GM18907 (cell line): ENCODE data around the gene WIF1.

Experiments used
- ATAC-seq: cut with Tn5 transposase; IDR thresholded peaks from one replicate; pipeline ENCODE4 v1.9.1; 2021; ENCODE audit warnings: mild to moderate bottlenecking, moderate library complexity; ENCODE audit not compliant: unreplicated experiment

The WIF1 gene

DNA sequence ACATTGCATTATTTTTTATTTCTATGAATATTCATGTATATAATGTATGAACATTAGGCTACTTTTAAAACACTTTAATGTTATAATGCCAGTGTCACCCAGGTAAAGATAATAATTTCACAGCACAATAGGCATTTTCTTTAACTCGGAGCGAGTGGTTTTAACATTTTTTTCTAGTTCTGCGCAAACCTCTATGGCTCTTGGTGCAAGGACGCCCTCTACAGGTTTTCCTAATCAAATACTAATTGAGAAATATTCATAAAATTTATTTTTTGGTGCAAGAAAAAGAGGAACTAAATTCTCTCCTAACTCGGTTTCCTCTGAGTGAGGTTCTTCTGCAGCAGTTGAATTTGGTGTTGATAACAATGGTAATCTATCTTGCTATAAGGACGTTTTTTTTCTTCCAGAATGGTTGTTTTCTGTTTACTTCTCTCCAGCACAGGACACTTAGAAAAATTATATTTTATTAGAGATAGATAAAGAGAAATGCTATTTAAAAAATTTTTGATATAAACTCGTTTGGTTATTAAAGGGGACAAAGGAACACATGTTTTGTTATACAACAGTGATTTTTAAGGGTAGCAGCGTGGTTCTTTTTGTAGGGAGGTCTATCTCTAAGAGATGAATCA is 2.4 kb upstream of the WIF1 start:
- ATAC-seq = no peak

- ATAC-seq = no peak
These were observed 1.6 kb upstream of the WIF1 start for GRCh38 chr12:65122703-65123102.

DNA sequence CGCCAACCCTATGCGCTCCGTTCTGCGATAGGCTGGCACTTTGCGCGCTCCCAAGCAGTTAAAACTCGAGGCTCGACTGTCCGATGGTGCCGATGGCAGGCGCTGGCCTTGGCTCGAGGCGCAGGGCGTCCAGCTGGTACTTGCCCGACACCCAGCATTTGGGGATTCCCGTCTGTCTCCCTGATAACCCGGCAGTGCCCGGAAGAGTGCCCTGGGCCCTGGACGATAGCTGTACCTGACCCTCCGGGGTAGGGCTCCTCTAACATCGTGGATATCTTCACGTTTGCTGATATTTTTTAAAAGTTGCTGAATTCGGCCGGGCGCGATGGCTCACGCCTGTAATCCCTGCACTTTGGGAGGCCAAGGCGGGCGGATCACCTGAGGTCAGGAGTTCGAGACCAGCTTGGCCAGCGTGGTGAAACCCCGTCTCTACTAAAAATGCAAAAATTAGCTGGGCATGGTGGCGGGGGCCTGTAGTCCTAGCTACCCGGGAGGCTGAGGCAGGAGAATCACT is 908 bp upstream of the WIF1 start:
- ATAC-seq = no peak

DNA sequence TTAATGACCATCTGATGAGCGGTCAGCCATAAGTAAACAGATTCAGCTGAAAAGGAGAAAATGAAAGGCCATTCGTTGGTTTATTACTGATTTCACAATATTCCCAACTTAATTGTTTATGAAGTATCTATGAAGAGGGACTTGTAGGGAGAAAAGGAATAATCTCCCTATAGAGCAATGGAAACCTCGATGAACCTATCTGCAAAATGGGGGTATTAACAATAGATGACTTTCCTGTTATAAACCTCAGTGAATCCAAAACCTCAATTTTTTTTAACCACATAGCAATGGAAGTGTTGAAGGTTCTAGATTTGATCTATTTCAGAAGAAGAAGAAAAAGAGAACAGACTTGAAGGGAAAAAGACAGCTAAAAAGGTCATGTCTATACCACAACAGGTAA is 2.0 kb downstream of the WIF1 start:
- ATAC-seq = no peak

GRCh38 chr12:65113621-65114035 is 7.5 kb downstream of the WIF1 start:
- ATAC-seq = no peak

- no peak for ATAC-seq
These were observed 14.2 kb downstream of the WIF1 start for GRCh38 chr12:65106948-65107347.

DNA sequence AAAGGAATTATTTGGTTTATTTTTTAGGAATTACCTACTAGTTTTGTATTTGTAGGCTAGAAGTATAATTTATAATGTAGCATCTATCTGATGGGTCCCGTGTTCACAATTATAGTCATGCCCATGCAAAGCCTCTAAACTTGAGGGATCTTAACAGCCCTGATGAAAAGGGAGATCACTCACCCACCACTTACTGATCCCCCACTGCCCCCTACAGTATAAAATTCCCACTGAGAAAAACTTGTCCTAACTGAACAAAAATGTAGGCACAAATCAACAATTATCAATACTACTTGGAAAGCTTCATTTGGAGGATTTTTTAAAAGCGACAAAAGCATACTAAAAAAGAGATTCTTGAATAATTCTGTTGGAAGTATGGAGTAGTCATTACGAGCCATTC is 21.0 kb downstream of the WIF1 start:
- no peak for ATAC-seq

GRCh38 chr12:65099182-65099581 is 21.9 kb downstream of the WIF1 start:
- no peak for ATAC-seq

DNA sequence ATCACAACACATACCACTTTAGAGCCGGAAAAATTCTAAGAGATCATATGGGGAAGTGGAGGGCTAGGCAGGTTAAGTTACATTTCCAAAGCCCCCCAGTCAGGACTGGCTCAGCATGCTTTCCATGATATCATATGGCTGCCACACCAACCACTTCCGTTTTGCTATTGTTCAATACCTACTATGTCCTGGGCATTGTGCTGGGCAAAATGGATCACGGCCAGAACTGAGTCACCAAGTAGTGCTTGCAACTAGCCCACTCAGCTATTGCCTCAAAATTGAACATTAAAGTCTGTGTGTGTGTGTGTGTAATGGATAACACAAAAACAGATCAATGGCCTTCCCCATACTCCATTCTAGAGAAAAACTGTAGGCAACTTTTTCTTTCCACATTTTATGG is 22.7 kb downstream of the WIF1 start:
- no peak for ATAC-seq

DNA sequence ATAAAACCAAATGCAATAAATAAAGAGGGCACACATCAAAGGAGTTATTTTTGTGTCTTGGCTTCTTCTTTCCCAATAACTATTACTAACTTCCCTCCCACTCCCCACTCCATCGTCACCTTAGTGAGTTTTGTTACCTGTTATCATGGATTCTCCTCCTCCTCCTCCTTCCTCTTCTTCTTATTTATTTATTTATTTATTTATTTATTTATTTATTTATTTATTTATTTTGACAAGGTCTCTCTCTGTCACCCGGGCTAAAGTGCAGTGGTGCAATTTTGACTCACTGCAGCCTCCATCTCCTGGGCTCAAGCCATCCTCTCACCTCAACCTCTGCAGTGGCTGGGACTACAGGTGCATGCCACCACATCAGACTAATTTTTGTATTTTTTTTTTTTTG is 26.4 kb downstream of the WIF1 start:
- no peak for ATAC-seq

DNA sequence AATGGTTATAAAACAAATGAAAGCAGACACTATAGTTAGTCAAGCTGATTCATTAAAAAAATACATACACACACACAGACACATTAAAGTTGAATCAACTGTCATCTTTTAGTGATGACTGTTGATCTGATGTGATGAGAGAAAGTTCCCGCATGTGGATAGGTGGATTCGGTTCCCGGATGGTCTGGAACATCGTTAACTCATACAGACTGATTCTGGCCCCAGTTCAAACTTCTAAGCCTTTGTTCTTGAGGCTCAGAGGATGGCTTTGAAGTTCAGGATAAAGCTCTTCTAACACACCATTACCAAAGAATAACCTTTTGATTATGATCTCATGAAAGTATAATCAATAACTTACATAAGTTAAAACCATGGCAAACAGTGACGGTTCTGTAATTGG is 27.5 kb downstream of the WIF1 start:
- no peak for ATAC-seq

DNA sequence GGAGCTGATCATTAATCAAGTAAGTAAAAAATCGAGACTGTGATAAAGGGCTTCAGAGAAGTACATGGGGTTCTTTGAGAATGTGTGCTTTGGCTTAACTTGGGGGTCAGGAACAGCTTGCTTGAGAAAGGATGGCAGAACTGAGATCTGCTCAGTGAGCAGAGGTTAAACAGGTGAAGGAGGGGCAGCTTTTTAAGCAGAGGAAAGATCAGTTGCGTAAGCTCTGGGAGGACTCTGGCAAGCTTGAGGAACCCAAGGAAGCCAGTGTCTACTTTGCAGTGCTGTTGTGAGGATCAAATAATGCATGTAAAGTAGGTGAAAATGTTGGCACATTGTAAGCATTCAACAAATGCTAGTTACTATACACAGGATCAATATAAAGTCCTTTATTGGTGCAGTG is 30.6 kb downstream of the WIF1 start:
- ATAC-seq = no peak

- ATAC-seq = no peak
These were observed 34.9 kb downstream of the WIF1 start for GRCh38 chr12:65086236-65086635.

DNA sequence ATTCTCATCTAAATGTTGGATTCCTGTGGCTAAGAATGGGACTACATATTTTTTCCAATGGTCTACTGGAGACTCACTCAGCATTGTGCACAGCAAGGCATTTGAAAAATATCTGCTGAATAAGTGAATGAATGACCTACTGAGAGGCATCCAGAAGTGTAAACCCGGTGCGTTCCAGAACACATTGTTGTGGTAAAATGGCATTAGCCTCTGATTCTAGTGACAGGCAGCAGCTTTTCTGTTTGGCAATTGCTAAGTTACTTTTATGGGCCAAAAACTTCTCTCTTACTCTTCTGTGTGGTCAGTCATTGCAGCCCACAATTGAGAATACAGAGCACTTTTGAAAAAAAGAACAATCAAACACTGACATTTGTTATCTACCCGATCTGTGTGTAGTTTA is 36.5 kb downstream of the WIF1 start:
- ATAC-seq = no peak

GRCh38 chr12:65083581-65083980 is 37.5 kb downstream of the WIF1 start:
- ATAC-seq = no peak

DNA sequence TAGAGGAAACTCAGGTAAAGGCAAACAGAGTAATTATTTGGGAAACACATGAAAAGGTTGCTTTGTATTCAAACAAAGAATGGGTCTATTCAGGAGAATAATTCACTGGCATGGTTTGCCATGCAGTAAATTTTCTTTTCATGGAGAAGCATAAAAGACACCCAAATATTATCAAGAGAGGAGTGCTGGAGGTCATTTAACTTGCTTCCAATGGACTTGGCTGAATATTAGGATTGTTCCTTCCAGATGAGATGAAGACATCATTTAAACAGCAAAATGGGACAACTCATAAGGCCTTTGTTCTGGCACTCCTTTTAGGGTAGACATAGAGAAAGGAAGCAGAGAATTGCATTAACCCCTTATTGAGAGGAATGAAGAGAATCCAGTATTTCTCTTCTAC is 38.7 kb downstream of the WIF1 start:
- no peak for ATAC-seq

DNA sequence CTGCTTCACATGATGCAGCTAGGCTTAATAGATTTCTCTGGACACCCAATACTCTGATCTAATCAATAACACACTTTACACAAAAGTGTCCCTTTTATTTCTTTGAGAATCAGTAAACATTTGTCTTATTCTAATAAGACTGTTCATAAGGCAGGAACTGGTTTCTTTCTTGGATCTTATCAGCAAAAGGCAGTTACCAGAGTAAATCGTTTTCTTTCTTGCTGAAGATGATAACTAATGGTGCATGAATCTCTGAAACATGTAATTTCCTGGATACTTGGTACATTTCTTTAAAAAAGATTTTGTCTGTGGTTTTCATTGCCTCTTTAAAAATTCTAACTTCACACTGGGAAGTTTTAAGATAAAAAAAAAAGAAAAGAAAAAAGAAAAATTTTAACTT is 39.6 kb downstream of the WIF1 start:
- no peak for ATAC-seq

GRCh38 chr12:65074932-65075331 is 46.2 kb downstream of the WIF1 start:
- no peak for ATAC-seq

DNA sequence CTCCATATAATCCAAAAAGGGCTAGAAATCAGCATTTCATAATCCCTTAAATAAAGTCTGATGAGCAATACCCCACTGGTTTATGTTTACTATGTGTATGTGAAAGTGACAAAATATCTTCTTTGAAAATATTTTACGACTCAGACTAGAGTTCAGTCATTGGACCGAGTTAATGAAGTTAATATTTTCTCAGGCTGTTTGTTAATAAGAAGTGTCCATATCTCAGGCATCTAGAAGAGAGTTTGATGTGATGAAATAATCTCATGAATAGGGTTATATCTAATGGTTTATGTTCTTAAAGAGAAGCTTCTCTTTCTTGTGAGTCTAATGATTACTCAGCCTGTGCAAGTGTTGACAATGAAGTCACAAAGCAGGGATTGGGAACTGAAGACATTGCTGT is 51.8 kb downstream of the WIF1 start:
- no peak for ATAC-seq

GRCh38 chr12:65067383-65067782 is 53.7 kb downstream of the WIF1 start:
- no peak for ATAC-seq

DNA sequence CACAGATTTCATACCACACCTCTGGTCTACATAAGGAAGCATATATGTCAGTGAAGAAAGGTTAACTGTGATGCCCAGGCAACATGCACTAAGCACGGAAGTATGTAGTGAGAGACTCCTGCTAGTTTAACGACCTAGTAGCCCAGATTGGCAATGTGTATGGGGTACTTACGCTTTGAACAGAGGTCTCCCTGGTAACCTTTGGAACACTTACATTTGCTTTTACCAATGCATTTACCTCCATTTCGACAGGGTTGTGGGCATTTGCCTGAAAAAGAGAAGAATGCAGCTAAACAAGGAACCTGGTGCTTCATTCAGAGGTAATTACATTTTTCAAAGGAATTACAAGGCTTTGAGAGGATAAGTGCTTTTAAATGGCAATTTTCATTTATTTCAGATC is 65.2 kb downstream of the WIF1 start:
- no peak for ATAC-seq

DNA sequence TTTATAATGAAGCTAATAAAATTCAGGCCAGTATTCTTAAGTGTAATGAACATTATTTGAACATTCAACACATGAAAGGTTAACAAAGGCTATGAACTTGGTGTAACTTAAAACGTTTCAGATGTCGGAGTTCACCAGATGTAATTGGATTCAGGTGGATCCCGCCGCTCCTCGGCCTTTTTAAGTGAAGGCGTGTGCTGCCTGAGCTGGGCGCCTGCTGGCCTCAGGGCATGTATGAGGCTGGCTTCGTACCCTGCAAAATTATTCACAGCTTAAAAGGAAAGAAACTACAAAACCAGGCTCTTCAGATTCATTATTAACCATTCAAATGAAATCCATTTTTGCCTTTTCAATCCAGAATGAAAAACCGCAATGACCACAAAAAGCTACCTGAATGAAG is 69.9 kb downstream of the WIF1 start:
- no peak for ATAC-seq

- ATAC-seq = no peak
These were observed 75.8 kb downstream of the WIF1 start for GRCh38 chr12:65045269-65045668.
